GM12878 (cell line): ENCODE results near the gene RAP1GAP2. TPM values are rescaled to one million over a fixed set of nuclear protein-coding genes. Genes with fewer than 3 reads are reported as not detected.

Source experiments
- ATAC-seq: fragments of 200-7000 bp; cut with Tn5 transposase; 3 replicates; pipeline ENCODE4 v1.9.1; 2020; ENCODE audit warnings: mild to moderate bottlenecking, moderate library complexity
- BruUV-seq: library from RNA; stranded (reverse); fragments of 400-500 nt; replicated peaks from 2 replicates; lab custom pipeline; 2021; lab: Mats Ljungman, UMichigan
- CTCF ChIA-PET: fragments of 300-600 bp; sonication (Branson Sonifier 250); formaldehyde crosslinking; extraction: SDS; loops from one replicate; lab custom pipeline; 2021; ENCODE audit warnings: inconsistent platforms; lab: Yijun Ruan, JAX
- POLR2A ChIA-PET: fragments of 350-600 bp; formaldehyde crosslinking; extraction: SDS; loops from one replicate; lab custom pipeline; 2021; ENCODE audit warnings: inconsistent platforms; lab: Charles Lee
- RAD21 ChIA-PET: fragments of 300-600 bp; sonication (Branson Sonifier 250); formaldehyde crosslinking; loops from one replicate; lab custom pipeline; 2023; ENCODE audit warnings: antibody characterized with exemption; ENCODE audit not compliant: unreplicated experiment; lab: Charles Lee
- SMC1A ChIA-PET: fragments of 300-600 bp; sonication (Branson Sonifier 250); formaldehyde crosslinking; loops from one replicate; lab custom pipeline; 2023; ENCODE audit not compliant: unreplicated experiment, uncharacterized antibody; lab: Charles Lee
- DNase-seq: peaks from one replicate; pipeline ENCODE4 v3.0.0-alpha.2; 2011; ENCODE audit warnings: low read depth, low spot score
- FAIRE-seq: peaks from 3 replicates; lab custom pipeline; 2011; peaks lifted over from hg19 to GRCh38; lab: Jason Lieb, UNC
- H2AFZ ChIP-seq: 2 replicates; pipeline ENCODE4 v1.6.0; 2011; ENCODE audit warnings: low read depth, low read length, control low read depth; ENCODE audit not compliant: control insufficient read depth
- H3K27ac ChIP-seq: 2 replicates; pipeline ENCODE4 v1.5.1; 2011; ENCODE audit warnings: control low read depth; ENCODE audit not compliant: control insufficient read depth, insufficient read depth
- H3K27me3 ChIP-seq, 2 experiments: replicated peaks in 1 of 2; 2 replicates each; pipeline versions ENCODE4 v1.6.0 to v1.6.1; 2011; ENCODE audit warnings: low read length in 1 of 2; ENCODE audit not compliant: control insufficient read depth in 2 of 2, insufficient read depth in 2 of 2
- H3K36me3 ChIP-seq, 2 experiments: 2 replicates each; pipeline ENCODE4 v1.5.1; 2011; ENCODE audit warnings: low read length in 1 of 2; ENCODE audit not compliant: control insufficient read depth in 2 of 2, insufficient read depth in 2 of 2
- H3K4me1 ChIP-seq: 2 replicates; pipeline ENCODE4 v1.6.1; 2011; ENCODE audit warnings: mild to moderate bottlenecking, low read length, moderate library complexity, mixed read lengths; ENCODE audit not compliant: control insufficient read depth, insufficient read depth
- H3K4me2 ChIP-seq: 2 replicates; pipeline ENCODE4 v1.6.0; 2011; ENCODE audit warnings: control low read depth; ENCODE audit not compliant: control insufficient read depth, insufficient read depth
- H3K4me3 ChIP-seq: fragments of 200-600 bp; sonication (generic); 2 replicates; pipeline ENCODE4 v1.5.1; 2016
- H3K79me2 ChIP-seq: 2 replicates; pipeline ENCODE4 v1.6.0; 2011; ENCODE audit warnings: low read length; ENCODE audit not compliant: control insufficient read depth, insufficient read depth
- H3K9ac ChIP-seq: 2 replicates; pipeline ENCODE4 v1.8.0; 2011; ENCODE audit warnings: low read length, control low read depth, mixed read lengths; ENCODE audit not compliant: control insufficient read depth, insufficient read depth
- H3K9me3 ChIP-seq: replicated peaks from 3 replicates; pipeline ENCODE4 v1.5.1; 2011; ENCODE audit warnings: mild to moderate bottlenecking, low read length; ENCODE audit not compliant: control insufficient read depth, insufficient read depth
- H4K20me1 ChIP-seq: 2 replicates; pipeline ENCODE4 v1.6.0; 2011; ENCODE audit not compliant: control insufficient read depth, insufficient read depth
- CHD2 ChIP-seq: IDR thresholded peaks from 2 replicates; pipeline ENCODE4 v1.6.1; 2011; ENCODE audit warnings: low read depth, low read length, improper control_type of control experiment, borderline replicate concordance
- HSF1 ChIP-seq: fragments of 150-350 bp; IDR thresholded peaks from 2 replicates; pipeline ENCODE4 v1.6.1; 2014; ENCODE audit warnings: mild to moderate bottlenecking, low read depth, low read length
- MYB ChIP-seq: fragments of 150-350 bp; IDR thresholded peaks from 2 replicates; pipeline ENCODE4 v1.6.1; 2014; ENCODE audit warnings: mild to moderate bottlenecking, low read depth, low read length, borderline replicate concordance
- SREBF1 ChIP-seq: IDR thresholded peaks from 2 replicates; pipeline ENCODE4 v1.6.1; 2012; ENCODE audit warnings: mild to moderate bottlenecking, low read length
- STAT1 ChIP-seq: fragments of 450-650 bp; conservative IDR thresholded peaks from 2 replicates; pipeline ENCODE4 v1.6.1; 2014; ENCODE audit warnings: antibody characterized with exemption, mild to moderate bottlenecking
- WRNIP1 ChIP-seq: IDR thresholded peaks from 2 replicates; pipeline ENCODE4 v1.6.1; 2011; ENCODE audit warnings: low read depth, low read length, improper control_type of control experiment, borderline replicate concordance
- ZNF217 ChIP-seq: fragments of 450-650 bp; IDR thresholded peaks from 2 replicates; pipeline ENCODE4 v1.6.1; 2017; ENCODE audit warnings: antibody characterized with exemption, mild to moderate bottlenecking
- WGBS: methylation state at CpG from one replicate; pipeline ENCODE4 v1.1.6; 2016; ENCODE audit warnings: low lambda C conversion rate; ENCODE audit not compliant: insufficient replicate concordance, insufficient coverage; ENCODE audit errors: missing lambda C conversion rate; 5-methylcytosine and 5-hydroxymethylcytosine counted together
- in situ Hi-C: fragments of 300-500 bp; cut with MboI; formaldehyde crosslinking; loops from 9 replicates; pipeline ENCODE4 v1.14.3; 2018; ENCODE audit warnings: mixed read lengths
- intact Hi-C: fragments of 100-400 bp; cut with micrococcal nuclease; formaldehyde crosslinking; loops from one replicate; pipeline ENCODE4 v1.14.2; 2022; ENCODE audit not compliant: unreplicated experiment
- polyA plus RNA-seq, 11 experiments: library from polyadenylated mRNA; depleted of rRNA in 4 of 11; unstranded in 6 of 11; stranded (reverse) in 5 of 11; fragments of >200 nt; fragmentation: Nextera tagmentation in 4 of 11; fragmentation: Illumina TruSeq in 1 of 11; extraction: Ambion mirVana in 4 of 11; extraction: Trizol in 1 of 11; gene quantifications; 1 replicate in 1 of 11; 2 replicates in 10 of 11; pipeline versions ENCODE4 v1.2.1 to v1.2.3, GENCODE V29; 2011 to 2016; ENCODE audit warnings: inconsistent platforms in 2 of 11, missing spikeins in 2 of 11, low read depth in 1 of 11
- total RNA-seq, 4 experiments: library from RNA; depleted of rRNA in 3 of 4; stranded (reverse); fragments of >200 nt in 3 of 4; fragmentation: Illumina TruSeq in 1 of 4; extraction: Trizol in 1 of 4; gene quantifications; 2 replicates each; pipeline versions ENCODE4 v1.2.1 to v1.2.3, GENCODE V29; 2013 to 2021
- TF ChIP-seq, protein P1 (sequence below): fragments of 450-650 bp; IDR thresholded peaks from 2 replicates; pipeline ENCODE4 v1.6.1; 2017; ENCODE audit warnings: low read depth, mild to moderate bottlenecking, moderate library complexity

RAP1GAP2 gene
- total and polyA plus RNA-seq, 10 of the 15 experiments (the other 5 are each of a cell fraction or from before 2014, with no cell fraction given), result 0.03 to 0.95 (median 0.49) TPM; not detected in 2

DNA sequence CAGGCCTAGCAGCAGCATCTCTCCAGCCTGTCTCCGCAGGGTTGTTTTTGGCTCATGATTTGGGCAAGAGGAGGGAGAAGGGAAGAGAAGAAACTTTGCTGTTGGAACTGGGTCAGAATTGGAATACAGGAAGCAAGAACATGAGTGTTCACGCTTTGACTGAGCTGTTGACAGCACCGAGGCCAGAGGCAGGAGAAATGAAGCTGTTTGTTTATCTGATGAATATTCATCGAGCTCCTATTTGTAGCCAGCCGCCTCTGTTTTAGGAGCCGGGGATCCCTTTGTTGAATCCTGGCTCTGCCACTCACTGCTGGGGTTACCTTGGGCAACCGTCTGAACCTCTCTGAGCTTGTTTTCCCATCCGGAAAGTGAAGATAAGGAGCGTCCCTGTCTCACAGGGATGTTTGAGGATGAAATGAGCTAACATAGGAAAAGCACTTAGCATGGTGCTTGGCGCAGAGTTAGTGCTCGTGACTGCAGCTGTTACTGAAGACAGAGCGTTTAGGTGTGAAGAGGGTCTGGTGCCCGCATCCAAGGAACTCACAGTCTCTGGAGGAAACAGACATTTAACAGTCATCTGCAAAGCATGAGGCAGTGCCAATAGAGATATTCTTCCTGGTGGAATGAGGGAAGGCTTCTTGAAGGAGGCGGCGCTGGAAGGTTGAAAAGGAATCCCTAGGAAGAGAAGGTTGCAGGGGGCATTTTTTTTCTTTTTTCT, 29.2 kb downstream of the RAP1GAP2 start:
- CTCF ChIA-PET, result interaction anchor here (0.6 to 0.9 kb wide), 2 partner anchors 39 to 1186 kb away, joined by 3 read pairs; no protein-coding TSS in a partner anchor
- DNase-seq, result no peak
- 32% methylated on average over 15 of the region's 15 CpGs for WGBS
- Histone ChIP-seq H3K36me3 (no peaks in the 10 kb centered on the region), H3K27ac (no peak overlapping the region), H3K4me3 (no peak overlapping the region), H3K4me2 (no peak overlapping the region), H3K79me2 (no peaks in the 10 kb centered on the region), H3K9ac (no peak overlapping the region), H2AFZ (no peak overlapping the region), H3K9me3 (no peaks in the 10 kb centered on the region), H3K4me1 (peaks cover 2% of the 10 kb centered on the region; the same call in 1 of the 2 replicates), H4K20me1 (no peaks in the 10 kb centered on the region), H3K27me3 (no peaks in the 10 kb centered on the region; a peak in 1 of 4 replicates)
- SMC1A ChIA-PET, result no interaction called here
- in situ Hi-C loops (loop anchor here (5.0 kb wide), 1 partner anchor 187 kb away; no protein-coding TSS in a partner anchor), intact Hi-C loops (no loop called here)
- BruUV-seq, result no TSS peak
- no peak for FAIRE-seq
- POLR2A ChIA-PET, result interaction anchor here (0.7 kb wide), 1 partner anchor 893 kb away, joined by 5 read pairs; no protein-coding TSS in a partner anchor
- RAD21 ChIA-PET, result interaction anchor here (0.7 kb wide), 1 partner anchor 169 kb away, joined by 4 read pairs; no protein-coding TSS in a partner anchor
- ATAC-seq, result no peak
- TF ChIP-seq HSF1 (no peak), WRNIP1 (no peak), CHD2 (no peak), MYB (no peak), STAT1 (no peak), ZNF217 (no peak), SREBF1 (no peak)
- TF ChIP-seq, protein P1, sequence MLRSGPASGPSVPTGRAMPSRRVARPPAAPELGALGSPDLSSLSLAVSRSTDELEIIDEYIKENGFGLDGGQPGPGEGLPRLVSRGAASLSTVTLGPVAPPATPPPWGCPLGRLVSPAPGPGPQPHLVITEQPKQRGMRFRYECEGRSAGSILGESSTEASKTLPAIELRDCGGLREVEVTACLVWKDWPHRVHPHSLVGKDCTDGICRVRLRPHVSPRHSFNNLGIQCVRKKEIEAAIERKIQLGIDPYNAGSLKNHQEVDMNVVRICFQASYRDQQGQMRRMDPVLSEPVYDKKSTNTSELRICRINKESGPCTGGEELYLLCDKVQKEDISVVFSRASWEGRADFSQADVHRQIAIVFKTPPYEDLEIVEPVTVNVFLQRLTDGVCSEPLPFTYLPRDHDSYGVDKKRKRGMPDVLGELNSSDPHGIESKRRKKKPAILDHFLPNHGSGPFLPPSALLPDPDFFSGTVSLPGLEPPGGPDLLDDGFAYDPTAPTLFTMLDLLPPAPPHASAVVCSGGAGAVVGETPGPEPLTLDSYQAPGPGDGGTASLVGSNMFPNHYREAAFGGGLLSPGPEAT, result no peak
- TF ChIP-seq, all 136 proteins: peak for 0
